Measurements from ENCODE around the gene TLE3.

DNA sequence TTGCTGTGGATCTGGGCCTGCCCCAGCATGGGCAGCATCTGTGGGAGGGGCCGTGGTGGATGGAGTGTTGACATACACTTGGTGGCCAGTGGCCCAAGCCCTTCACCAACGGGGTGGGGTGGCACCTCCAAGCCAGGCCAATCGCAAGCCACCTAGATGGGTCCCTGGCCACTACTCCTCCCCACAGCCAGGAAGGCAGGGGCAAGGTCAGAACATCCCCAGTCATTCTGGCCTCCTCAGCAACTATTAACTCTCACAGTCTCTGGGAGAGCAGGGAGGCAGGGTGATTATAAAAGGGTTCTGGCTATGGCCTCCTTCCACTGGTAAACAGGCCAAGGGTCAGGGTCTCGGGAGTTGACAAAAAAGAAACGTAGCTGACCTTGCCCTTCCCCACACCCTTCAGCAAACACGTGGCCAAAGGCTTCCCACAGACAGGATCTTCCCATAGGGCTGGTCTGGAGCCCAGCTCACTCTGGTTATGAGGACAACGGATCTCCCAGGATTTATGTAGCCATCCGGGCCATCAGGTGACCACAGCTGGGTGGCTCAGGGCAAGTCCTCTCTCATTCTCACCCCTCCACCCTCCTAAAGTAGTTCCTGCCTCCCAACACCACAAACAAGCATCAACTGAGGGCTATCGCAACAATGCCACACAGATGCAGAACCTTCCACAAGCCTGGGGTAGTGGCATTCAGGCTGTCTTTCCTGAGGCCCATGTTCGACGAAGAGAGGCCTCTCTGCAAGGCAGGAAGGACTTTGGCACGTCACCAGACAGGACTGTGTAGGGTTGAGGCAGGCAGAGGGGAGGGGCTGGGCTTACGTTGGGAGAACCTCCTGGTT, 18.9 kb downstream of the TLE3 start:
- no peak for TF ChIP-seq EZH2 (IDR thresholded peaks at IDR 0.05; ENCODE audit: low read length, missing control alignments)
- TF ChIP-seq, protein P1, sequence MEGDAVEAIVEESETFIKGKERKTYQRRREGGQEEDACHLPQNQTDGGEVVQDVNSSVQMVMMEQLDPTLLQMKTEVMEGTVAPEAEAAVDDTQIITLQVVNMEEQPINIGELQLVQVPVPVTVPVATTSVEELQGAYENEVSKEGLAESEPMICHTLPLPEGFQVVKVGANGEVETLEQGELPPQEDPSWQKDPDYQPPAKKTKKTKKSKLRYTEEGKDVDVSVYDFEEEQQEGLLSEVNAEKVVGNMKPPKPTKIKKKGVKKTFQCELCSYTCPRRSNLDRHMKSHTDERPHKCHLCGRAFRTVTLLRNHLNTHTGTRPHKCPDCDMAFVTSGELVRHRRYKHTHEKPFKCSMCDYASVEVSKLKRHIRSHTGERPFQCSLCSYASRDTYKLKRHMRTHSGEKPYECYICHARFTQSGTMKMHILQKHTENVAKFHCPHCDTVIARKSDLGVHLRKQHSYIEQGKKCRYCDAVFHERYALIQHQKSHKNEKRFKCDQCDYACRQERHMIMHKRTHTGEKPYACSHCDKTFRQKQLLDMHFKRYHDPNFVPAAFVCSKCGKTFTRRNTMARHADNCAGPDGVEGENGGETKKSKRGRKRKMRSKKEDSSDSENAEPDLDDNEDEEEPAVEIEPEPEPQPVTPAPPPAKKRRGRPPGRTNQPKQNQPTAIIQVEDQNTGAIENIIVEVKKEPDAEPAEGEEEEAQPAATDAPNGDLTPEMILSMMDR (conservative IDR thresholded peaks at IDR 0.05 in 1 of 2, IDR thresholded peaks at IDR 0.05 in 1 of 2; ENCODE audit: low read depth in 1 of 2, low read length in 2 of 2), result no peak

Measured in fibroblast of lung (primary cell).